ENCODE measurements around the gene MFAP3. TPM values are rescaled to one million over a fixed set of nuclear protein-coding genes. Genes with fewer than 3 reads are reported as not detected.
A peak's percentile ranks its signal among the peaks of the same experiment; 100 is the strongest.

MFAP3 gene
- total RNA-seq, 2 experiments from 2014 or later = 26.3 to 28.7 TPM

DNA sequence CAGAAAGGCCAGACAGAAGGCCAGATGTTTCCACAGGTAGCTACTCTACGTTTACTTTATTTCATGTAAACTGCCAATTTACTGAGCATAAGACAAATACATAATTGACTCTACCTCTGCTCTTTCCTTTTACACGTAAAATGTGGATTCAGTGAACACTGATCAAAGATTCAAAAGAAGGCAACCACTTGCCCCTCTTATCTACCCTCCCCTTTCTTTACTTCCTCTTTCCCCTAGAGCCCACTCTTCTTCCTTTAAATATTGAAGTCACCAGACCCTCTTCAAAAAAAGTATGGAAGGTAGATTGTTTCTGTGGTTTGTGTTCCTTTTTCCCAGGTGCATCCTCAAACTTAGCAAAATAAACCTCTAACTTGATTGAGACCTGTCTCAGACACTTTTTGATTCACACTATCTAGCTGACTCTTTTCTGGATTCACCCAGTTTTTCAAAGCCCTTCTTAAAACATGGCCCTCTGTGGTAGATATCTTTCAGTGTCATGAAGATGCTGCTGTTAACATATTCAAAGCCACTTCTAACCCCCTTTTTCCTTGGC is 6.8 kb upstream of the MFAP3 start:
- POLR2A ChIA-PET = no interaction called here

DNA sequence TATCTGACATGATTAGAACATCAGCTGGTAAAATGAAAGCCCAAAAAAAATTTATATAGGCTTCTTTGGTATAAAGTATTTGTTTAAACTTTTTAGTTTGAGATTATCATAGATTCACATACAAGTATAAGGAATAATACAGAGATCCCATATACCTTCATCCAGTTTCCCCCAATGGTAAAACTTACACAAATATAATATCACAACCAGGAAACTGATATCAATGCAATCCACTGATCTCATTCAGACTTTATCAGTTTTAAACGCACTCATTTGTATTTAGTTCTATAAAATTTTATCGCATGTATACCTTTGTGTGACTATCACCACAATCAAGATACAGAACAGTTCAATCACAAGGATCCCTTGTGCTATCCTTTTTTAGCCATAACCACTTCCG is 3.8 kb upstream of the MFAP3 start:
- Mint-ChIP-seq H3K27me3 (no peaks in the 10 kb centered on the region), H3K9me3 (no peaks in the 10 kb centered on the region), H3K4me3 (no peak overlapping the region), H3K4me1 (peaks cover 25% of the 10 kb centered on the region), H3K27ac (no peak overlapping the region), H3K36me3 (ENCODE audit: low read depth) (peaks cover 13% of the 10 kb centered on the region)
- ChIA-PET POLR2A (no interaction called here), CTCF (interaction anchor here (1.3 kb wide), 1 partner anchor 37 kb away, joined by 4 read pairs; no protein-coding TSS in a partner anchor)
- no peak for DNase-seq

More for the DNA sequence above, 6.8 kb upstream of the MFAP3 start:
- no peak for DNase-seq
- no peaks in the 10 kb centered on the region for H3K9me3 Mint-ChIP-seq
- peaks cover 6% of the 10 kb centered on the region for H3K36me3 Mint-ChIP-seq (ENCODE audit: low read depth)
- H3K4me1 Mint-ChIP-seq = peaks cover 5% of the 10 kb centered on the region
- no peak overlapping the region for H3K27ac Mint-ChIP-seq
- H3K27me3 Mint-ChIP-seq = no peaks in the 10 kb centered on the region
- CTCF ChIA-PET = no interaction called here
- no peak overlapping the region for H3K4me3 Mint-ChIP-seq

DNA sequence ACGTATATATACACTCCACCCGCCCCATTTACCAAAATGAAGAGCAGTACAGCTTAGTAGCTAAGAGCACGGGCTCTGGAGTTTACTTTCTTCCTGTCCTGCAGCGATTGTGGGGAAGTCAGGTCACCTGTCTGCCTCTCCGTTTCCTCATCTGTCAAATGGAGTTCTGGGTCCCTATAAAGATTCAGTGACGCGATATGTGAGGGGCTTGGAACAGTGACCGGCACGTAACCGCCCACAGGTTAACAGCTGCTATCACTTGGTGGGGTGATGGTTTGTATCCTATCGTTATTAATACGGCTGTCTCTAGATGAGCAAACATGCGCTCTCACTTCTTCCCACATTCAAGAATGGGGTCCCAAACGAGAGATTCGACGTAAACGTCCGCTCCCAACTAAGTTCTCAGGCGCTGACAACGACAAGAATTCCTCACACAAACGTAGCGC is 483 bp upstream of the MFAP3 start:
- Mint-ChIP-seq H3K9me3 (no peaks in the 10 kb centered on the region), H3K4me1 (peaks cover 47% of the 10 kb centered on the region), H3K36me3 (ENCODE audit: low read depth) (peaks cover 18% of the 10 kb centered on the region), H3K4me3 (peak overlapping the region; percentile 89), H3K27me3 (no peaks in the 10 kb centered on the region), H3K27ac (peak overlapping the region; percentile 97)
- peak; percentile 41 for DNase-seq
- ChIA-PET CTCF (interaction anchor here (0.9 to 1.7 kb wide), 4 partner anchors 11 to 34 kb away, joined by 3 to 7 read pairs (median 4); no protein-coding TSS in a partner anchor), POLR2A (interaction anchor here (1.0 to 1.2 kb wide), 2 partner anchors 8 to 10 kb away, joined by 3 to 4 read pairs; no protein-coding TSS in a partner anchor)

DNA sequence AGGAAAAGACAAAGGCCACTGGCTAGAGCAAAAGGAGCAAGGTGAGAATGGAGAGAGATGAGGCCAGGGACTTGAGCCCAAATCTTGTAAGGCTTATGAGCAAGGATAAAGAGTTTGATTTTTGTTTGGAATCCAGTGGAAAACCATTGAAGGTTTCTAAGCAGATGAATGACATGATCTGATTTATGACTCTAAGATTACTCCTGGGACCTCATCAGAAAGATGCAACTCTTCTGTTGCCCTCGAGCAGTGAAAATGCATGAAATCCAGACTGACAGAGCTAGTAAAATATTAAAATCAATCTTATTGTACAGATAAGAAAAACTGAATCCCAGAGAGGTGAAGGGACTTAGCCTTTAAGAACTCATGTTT is 677 bp downstream of the MFAP3 start:
- no peak for DNase-seq
- ChIA-PET POLR2A (interaction anchor here (0.7 to 1.2 kb wide), 2 partner anchors 9 to 150 kb away, joined by 4 read pairs; partner anchors contain the start of gene GALNT10), CTCF (interaction anchor here (0.7 to 1.1 kb wide), 3 partner anchors 13 to 33 kb away, joined by 3 to 5 read pairs (median 3); no protein-coding TSS in a partner anchor)
- Mint-ChIP-seq H3K36me3 (ENCODE audit: low read depth) (peaks cover 18% of the 10 kb centered on the region), H3K9me3 (no peaks in the 10 kb centered on the region), H3K4me3 (peak overlapping the region; percentile 89), H3K27ac (peak overlapping the region; percentile 97), H3K4me1 (peaks cover 51% of the 10 kb centered on the region), H3K27me3 (no peaks in the 10 kb centered on the region)

DNA sequence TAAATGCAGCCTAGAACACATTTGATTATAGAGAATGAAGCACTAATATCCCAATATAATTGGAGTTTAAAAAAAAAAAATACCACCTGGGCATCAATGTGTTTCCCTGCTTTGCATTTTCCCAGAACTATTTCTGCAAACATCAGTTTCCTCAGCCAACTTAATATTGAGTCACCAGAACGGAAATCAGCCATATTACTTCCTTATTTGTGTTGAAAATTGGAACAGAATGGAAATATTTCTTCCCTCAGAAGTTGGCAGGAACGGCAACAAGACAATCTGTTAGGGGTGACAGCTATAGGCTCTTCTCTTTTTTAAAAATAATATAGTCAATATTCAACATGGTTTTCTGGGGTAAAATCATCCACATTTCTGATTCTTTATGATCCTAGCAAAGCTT is 4.0 kb downstream of the MFAP3 start:
- Mint-ChIP-seq H3K27ac (no peak overlapping the region), H3K4me3 (no peak overlapping the region), H3K9me3 (no peaks in the 10 kb centered on the region), H3K36me3 (ENCODE audit: low read depth) (peaks cover 32% of the 10 kb centered on the region), H3K27me3 (no peaks in the 10 kb centered on the region), H3K4me1 (peaks cover 58% of the 10 kb centered on the region)
- CTCF ChIA-PET = interaction anchor here (1.2 to 1.3 kb wide), 2 partner anchors 16 to 404 kb away, joined by 3 read pairs; no protein-coding TSS in a partner anchor
- POLR2A ChIA-PET = no interaction called here
- DNase-seq = no peak

DNA sequence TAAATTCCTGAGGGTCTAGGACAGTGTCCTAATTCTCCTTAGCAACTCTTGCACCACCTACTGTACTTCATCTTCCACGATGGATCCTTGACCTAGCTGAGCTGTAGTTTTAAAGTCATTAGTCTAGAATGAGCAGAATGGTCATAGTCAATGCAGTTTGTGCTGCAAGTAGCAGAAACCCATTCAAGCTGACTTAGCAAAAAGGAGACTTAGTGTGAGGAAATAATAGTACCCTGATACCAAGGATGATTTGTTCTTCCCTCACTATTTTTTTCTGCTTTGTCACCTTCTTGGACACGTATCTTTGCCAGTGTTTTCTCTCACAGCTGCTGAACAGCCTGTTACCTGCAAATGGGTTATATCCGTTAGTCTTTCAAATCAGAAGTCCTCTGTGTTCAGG is 5.3 kb downstream of the MFAP3 start:
- Mint-ChIP-seq H3K27ac (no peak overlapping the region), H3K36me3 (ENCODE audit: low read depth) (peaks cover 27% of the 10 kb centered on the region), H3K4me3 (no peak overlapping the region), H3K9me3 (no peaks in the 10 kb centered on the region), H3K4me1 (peaks cover 55% of the 10 kb centered on the region), H3K27me3 (no peaks in the 10 kb centered on the region)
- DNase-seq = no peak
- ChIA-PET POLR2A (no interaction called here), CTCF (interaction anchor here (1.3 kb wide), 1 partner anchor 402 kb away, joined by 3 read pairs; no protein-coding TSS in a partner anchor)

DNA sequence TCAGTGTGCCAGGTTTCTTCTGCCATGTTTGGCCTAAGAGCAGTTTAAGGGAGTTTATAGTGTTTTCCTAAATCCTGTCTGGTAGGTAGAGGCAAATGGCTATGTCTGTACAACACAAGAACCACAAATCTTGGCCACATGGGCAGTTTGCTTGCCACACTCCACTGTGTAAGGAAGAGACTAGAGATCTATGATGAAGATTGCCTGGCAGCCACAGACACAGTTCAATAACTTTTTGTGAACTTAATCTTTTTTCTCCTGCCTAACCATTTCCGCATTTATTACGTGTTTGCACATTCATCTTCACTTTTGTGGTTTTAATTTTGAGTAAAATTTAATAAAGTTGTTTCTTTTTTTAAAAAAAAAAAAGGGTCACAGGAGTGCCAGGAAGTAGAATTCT is 5.8 kb downstream of the MFAP3 start:
- Mint-ChIP-seq H3K27me3 (no peaks in the 10 kb centered on the region), H3K36me3 (ENCODE audit: low read depth) (peaks cover 25% of the 10 kb centered on the region), H3K4me1 (peaks cover 52% of the 10 kb centered on the region), H3K9me3 (no peaks in the 10 kb centered on the region), H3K27ac (no peak overlapping the region), H3K4me3 (no peak overlapping the region)
- CTCF ChIA-PET = interaction anchor here (0.6 to 1.2 kb wide), 2 partner anchors 14 to 415 kb away, joined by 3 to 4 read pairs; no protein-coding TSS in a partner anchor
- no peak for DNase-seq
- POLR2A ChIA-PET = no interaction called here

DNA sequence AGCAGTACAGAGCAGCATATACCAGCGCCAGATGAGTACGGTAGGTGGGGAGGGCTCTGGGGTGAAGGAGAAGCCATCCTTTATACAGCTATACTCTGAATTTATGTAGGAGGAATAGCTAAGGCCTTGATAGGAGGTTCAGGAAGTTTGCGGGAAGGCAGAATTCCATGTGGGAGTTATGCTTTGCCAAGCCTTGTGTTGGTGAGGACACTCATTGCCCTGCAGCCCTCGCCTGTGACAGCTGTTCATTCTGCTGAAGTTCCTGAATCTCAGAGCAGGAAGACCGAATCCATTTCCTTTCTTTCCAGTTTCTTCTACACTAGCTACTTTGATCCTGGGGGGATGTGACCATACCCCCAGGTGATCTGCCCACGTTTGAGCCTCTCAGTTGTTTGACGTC is 7.7 kb downstream of the MFAP3 start:
- ChIA-PET POLR2A (no interaction called here), CTCF (interaction anchor here (0.8 to 0.9 kb wide), 2 partner anchors 10 to 26 kb away, joined by 3 read pairs; no protein-coding TSS in a partner anchor)
- peaks cover 25% of the 10 kb centered on the region for H3K36me3 Mint-ChIP-seq (ENCODE audit: low read depth)
- no peak overlapping the region for H3K27ac Mint-ChIP-seq
- no peak for DNase-seq
- peaks cover 37% of the 10 kb centered on the region for H3K4me1 Mint-ChIP-seq
- H3K27me3 Mint-ChIP-seq = no peaks in the 10 kb centered on the region
- no peak overlapping the region for H3K4me3 Mint-ChIP-seq
- H3K9me3 Mint-ChIP-seq = no peaks in the 10 kb centered on the region

DNA sequence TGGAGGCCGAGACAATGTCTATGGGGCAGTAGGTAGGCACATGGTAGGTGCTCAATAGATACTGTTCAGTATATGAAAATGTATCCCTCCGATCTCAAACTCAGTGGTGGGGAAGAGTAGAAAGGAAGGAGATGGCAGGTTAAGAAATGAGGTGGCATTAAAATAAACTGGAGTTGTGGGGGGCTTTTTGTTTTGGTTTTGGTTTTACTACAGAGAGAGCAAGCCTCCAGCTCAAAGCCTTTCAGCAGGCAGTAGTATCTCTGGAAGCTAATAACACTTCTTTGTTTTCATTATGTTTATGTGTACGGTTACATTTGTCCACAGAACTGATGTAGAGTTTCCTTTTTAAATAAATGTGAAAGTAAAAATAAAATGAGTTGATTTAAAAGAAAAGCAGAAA is 8.6 kb downstream of the MFAP3 start:
- Mint-ChIP-seq H3K9me3 (no peaks in the 10 kb centered on the region), H3K36me3 (ENCODE audit: low read depth) (peaks cover 22% of the 10 kb centered on the region), H3K27me3 (no peaks in the 10 kb centered on the region), H3K4me1 (peaks cover 30% of the 10 kb centered on the region), H3K27ac (no peak overlapping the region), H3K4me3 (no peak overlapping the region)
- CTCF ChIA-PET = interaction anchor here (1.1 kb wide), 1 partner anchor 11 kb away, joined by 3 read pairs; no protein-coding TSS in a partner anchor
- DNase-seq = no peak
- POLR2A ChIA-PET = no interaction called here

DNA sequence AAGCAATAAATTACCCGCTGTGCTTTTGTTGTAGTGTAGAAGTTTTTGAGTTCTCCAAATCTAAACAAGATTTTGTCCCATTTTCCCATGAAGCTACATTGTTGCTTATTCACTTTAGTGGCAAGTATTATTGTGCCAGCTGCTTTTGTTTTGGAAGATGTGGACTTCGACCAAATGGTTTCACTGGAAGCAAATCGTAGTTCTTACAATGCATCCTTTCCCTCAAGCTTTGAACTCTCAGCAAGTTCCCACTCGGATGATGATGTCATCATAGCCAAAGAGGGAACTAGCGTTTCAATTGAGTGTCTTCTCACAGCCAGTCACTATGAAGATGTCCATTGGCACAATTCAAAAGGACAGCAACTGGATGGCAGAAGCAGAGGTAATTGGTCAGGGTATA is 10.9 kb downstream of the MFAP3 start:
- Mint-ChIP-seq H3K4me3 (no peak overlapping the region), H3K36me3 (ENCODE audit: low read depth) (peaks cover 40% of the 10 kb centered on the region), H3K27me3 (no peaks in the 10 kb centered on the region), H3K9me3 (no peaks in the 10 kb centered on the region), H3K27ac (no peak overlapping the region), H3K4me1 (peaks cover 22% of the 10 kb centered on the region)
- ChIA-PET POLR2A (no interaction called here), CTCF (no interaction called here)
- no peak for DNase-seq

DNA sequence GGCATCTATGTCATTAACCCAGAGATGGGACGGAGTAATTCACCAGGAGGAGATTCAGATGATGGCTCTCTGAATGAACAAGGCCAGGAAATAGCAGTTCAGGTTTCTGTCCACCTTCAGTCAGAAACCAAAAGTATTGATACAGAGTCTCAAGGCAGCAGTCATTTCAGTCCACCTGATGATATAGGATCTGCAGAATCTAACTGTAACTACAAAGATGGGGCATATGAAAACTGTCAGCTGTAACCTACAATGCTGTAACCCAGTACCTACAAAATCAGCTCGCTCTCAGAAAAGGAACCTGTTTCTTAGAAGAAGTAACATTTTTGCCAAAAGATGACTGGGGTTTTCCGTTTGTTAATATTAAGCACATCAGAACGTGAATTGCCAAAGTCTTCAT is 14.7 kb downstream of the MFAP3 start:
- Mint-ChIP-seq H3K27ac (no peak overlapping the region), H3K36me3 (ENCODE audit: low read depth) (peaks cover 30% of the 10 kb centered on the region), H3K4me1 (peaks cover 8% of the 10 kb centered on the region), H3K9me3 (no peaks in the 10 kb centered on the region), H3K4me3 (no peak overlapping the region), H3K27me3 (no peaks in the 10 kb centered on the region)
- no peak for DNase-seq
- POLR2A ChIA-PET = no interaction called here
- CTCF ChIA-PET = interaction anchor here (0.6 to 2.0 kb wide), 3 partner anchors 15 to 901 kb away, joined by 3 to 11 read pairs (median 3); no protein-coding TSS in a partner anchor

DNA sequence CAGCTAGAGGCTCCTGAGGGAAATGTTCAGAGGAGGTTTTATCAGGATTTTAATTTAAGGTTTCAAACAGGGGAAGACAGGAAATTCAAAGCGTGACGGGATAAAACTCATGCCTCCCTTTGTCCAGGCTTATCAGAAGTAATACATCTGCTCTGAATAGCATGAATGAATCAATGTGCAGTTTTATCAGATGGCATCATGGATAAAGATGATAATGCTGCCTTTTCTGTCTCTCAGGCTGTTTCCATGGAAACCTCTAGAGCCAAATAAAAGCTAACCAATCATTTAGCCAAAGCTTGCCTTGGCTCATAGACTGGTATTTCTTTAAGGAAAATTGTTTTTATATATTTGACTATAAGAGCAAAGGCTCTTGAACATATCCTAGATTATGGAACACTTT is 16.4 kb downstream of the MFAP3 start:
- no peaks in the 10 kb centered on the region for H3K27me3 Mint-ChIP-seq
- peaks cover 18% of the 10 kb centered on the region for H3K4me1 Mint-ChIP-seq
- ChIA-PET CTCF (interaction anchor here (1.0 to 2.9 kb wide), 5 partner anchors 14 to 157 kb away, joined by 3 to 14 read pairs (median 3); no protein-coding TSS in a partner anchor), POLR2A (no interaction called here)
- peaks cover 30% of the 10 kb centered on the region for H3K36me3 Mint-ChIP-seq (ENCODE audit: low read depth)
- no peaks in the 10 kb centered on the region for H3K9me3 Mint-ChIP-seq
- H3K4me3 Mint-ChIP-seq = no peak overlapping the region
- DNase-seq = no peak
- no peak overlapping the region for H3K27ac Mint-ChIP-seq
